Omental fat pad (tissue), 4 donors: ENCODE measurements around the gene FOXP1. TPM values are rescaled to one million over a fixed set of nuclear protein-coding genes. Genes with fewer than 3 reads are reported as not detected.

Experiments
- ATAC-seq: fragments of 150-250 bp; one replicate; pipeline ENCODE4 v1.9.1; 2016; ENCODE audit warnings: mild to moderate bottlenecking, moderate library complexity; ENCODE audit not compliant: low FRiP score
- DNase-seq: peaks from one replicate; pipeline ENCODE4 v3.0.0-alpha.2; 2019; ENCODE audit warnings: low spot score
- CTCF ChIP-seq, 3 donors: fragments of 450-650 bp; IDR thresholded peaks; one replicate each; pipeline ENCODE4 v1.5.1; 2016 to 2017; ENCODE audit warnings: antibody characterized with exemption in 3 of 3, mild to moderate bottlenecking in 3 of 3, moderate library complexity in 2 of 3
- total RNA-seq, 4 donors: library from RNA; depleted of rRNA; stranded (reverse); fragments of >200 nt; gene quantifications; one replicate each; pipeline ENCODE4 v1.1.0, GENCODE V29; 2016

FOXP1 gene
- total RNA-seq, 4 donors from 2014 or later = 72.4 to 128 (median 76.7) TPM

GRCh38 chr3:71231680-71232079 lies 351.8 kb downstream of the FOXP1 start:
- DNase-seq (no peak), ATAC-seq (no peak)
- TF ChIP-seq CTCF (IDR thresholded peaks at IDR 0.05) = no peak

- ATAC-seq (no peak), DNase-seq (no peak)
- no peak for TF ChIP-seq CTCF (IDR thresholded peaks at IDR 0.05)
Measured at GRCh38 chr3:71229905-71230657, 353.4 kb downstream of the FOXP1 start.

- DNase-seq (no peak), ATAC-seq (no peak)
- TF ChIP-seq CTCF (IDR thresholded peaks at IDR 0.05) = no peak
Measured at GRCh38 chr3:71228156-71228866, 355.2 kb downstream of the FOXP1 start.

- TF ChIP-seq CTCF (IDR thresholded peaks at IDR 0.05) = no peak
- DNase-seq (no peak), ATAC-seq (no peak)
Measured at GRCh38 chr3:71227270-71227661, 356.3 kb downstream of the FOXP1 start.

GRCh38 chr3:71226565-71227269 lies 356.8 kb downstream of the FOXP1 start:
- no peak for TF ChIP-seq CTCF (IDR thresholded peaks at IDR 0.05)
- DNase-seq (no peak), ATAC-seq (peak; percentile 13)

GRCh38 chr3:71225951-71226564 lies 357.5 kb downstream of the FOXP1 start:
- DNase-seq (no peak), ATAC-seq (peak; percentile 24)
- no peak for TF ChIP-seq CTCF (IDR thresholded peaks at IDR 0.05)
